Measurements from ENCODE around the gene ADAMTS14. TPM values are rescaled to one million over a fixed set of nuclear protein-coding genes. Genes with fewer than 3 reads are reported as not detected.

Gene ADAMTS14
- polyA plus RNA-seq, 1 donor (not counting 4 experiments of a cell fraction or from before 2014, with no cell fraction given), result 0.09 TPM

DNA sequence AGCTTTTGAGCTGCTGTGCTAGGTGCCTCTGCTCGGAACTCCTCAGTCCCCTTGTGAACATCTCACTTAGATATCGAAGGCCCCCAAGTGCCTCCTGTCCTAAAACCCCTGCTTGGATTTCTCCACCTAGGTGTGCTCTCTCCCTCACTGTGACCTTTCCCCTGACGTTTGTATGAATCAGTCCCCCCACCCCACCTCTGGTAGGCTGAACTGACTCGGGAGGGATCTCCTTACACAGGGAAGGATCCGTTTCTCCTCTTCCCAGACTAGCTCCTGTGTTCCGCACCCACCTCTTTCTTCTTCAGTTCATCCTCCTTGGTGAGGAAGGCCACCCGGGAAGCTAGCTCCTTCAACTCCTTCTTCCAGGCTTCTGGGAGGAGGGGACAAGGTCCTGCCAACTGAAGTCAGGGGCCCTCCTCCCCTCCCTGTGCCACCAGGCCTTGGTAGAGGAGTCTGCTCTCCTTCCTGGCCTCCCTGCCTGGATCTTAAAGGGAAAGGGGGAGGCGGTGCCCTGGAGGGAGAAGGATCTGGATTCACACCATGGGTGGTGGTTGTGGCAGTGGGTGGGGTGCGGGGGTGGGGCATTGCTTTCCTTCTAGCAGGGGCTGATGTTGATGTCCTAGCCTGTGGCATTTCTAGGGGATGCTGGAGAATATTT, 106.1 kb downstream of the ADAMTS14 start:
- dilution Hi-C loops (cut with MboI; ENCODE audit: extremely low pct_ligation_motif_present, low sequenced_read_pairs), result no loop called here
- Histone ChIP-seq H3K27ac (ENCODE audit: control insufficient read depth, insufficient read depth, low read length) (no peak overlapping the region), H3K9me1 (ENCODE audit: control insufficient read depth, extremely low read depth, insufficient read depth, low read length) (no peaks in the 10 kb centered on the region), H2AFZ (ENCODE audit: control insufficient read depth, low read length) (no peak overlapping the region), H3K36me3 (ENCODE audit: control insufficient read depth in 2 of 2, extremely low read depth in 1 of 2, insufficient read depth in 2 of 2, low read length in 2 of 2) (no peaks in the 10 kb centered on the region), H3K9ac (ENCODE audit: control insufficient read depth, extremely low read depth, insufficient read depth, low read length) (no peak overlapping the region), H3K4me1 (ENCODE audit: control insufficient read depth, extremely low read depth, insufficient read depth, low read length) (no peaks in the 10 kb centered on the region), H3K27me3 (ENCODE audit: control insufficient read depth, extremely low read depth, insufficient read depth, low read length) (peaks cover 12% of the 10 kb centered on the region), H3K4me3 (ENCODE audit: control insufficient read depth in 2 of 3, extremely low read depth in 1 of 3, insufficient read depth in 2 of 3, low read depth in 1 of 3, low read length in 3 of 3) (no peak overlapping the region), H4K20me1 (ENCODE audit: control insufficient read depth, extremely low read depth, insufficient read depth, low read length) (no peaks in the 10 kb centered on the region), H3K79me2 (ENCODE audit: control insufficient read depth, insufficient read depth, low read length) (no peaks in the 10 kb centered on the region), H3K4me2 (ENCODE audit: control insufficient read depth, extremely low read depth, insufficient read depth, low read depth, low read length) (no peak overlapping the region), H3K9me3 (ENCODE audit: control insufficient read depth, low read depth, low read length) (no peaks in the 10 kb centered on the region)
- no peak for DNase-seq (ENCODE audit: low read depth, low spot score)
- FAIRE-seq, result no peak
- no peak for TF ChIP-seq EZH2 (IDR thresholded peaks at IDR 0.05; ENCODE audit: low read length)
- TF ChIP-seq, protein P1, sequence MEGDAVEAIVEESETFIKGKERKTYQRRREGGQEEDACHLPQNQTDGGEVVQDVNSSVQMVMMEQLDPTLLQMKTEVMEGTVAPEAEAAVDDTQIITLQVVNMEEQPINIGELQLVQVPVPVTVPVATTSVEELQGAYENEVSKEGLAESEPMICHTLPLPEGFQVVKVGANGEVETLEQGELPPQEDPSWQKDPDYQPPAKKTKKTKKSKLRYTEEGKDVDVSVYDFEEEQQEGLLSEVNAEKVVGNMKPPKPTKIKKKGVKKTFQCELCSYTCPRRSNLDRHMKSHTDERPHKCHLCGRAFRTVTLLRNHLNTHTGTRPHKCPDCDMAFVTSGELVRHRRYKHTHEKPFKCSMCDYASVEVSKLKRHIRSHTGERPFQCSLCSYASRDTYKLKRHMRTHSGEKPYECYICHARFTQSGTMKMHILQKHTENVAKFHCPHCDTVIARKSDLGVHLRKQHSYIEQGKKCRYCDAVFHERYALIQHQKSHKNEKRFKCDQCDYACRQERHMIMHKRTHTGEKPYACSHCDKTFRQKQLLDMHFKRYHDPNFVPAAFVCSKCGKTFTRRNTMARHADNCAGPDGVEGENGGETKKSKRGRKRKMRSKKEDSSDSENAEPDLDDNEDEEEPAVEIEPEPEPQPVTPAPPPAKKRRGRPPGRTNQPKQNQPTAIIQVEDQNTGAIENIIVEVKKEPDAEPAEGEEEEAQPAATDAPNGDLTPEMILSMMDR (optimal IDR thresholded peaks at IDR 0.05 in 1 of 3, IDR thresholded peaks at IDR 0.05 in 1 of 3, conservative IDR thresholded peaks at IDR 0.05 in 1 of 3; ENCODE audit: extremely low read depth in 1 of 3, insufficient read depth in 2 of 3, low read length in 3 of 3), result no peak

DNA sequence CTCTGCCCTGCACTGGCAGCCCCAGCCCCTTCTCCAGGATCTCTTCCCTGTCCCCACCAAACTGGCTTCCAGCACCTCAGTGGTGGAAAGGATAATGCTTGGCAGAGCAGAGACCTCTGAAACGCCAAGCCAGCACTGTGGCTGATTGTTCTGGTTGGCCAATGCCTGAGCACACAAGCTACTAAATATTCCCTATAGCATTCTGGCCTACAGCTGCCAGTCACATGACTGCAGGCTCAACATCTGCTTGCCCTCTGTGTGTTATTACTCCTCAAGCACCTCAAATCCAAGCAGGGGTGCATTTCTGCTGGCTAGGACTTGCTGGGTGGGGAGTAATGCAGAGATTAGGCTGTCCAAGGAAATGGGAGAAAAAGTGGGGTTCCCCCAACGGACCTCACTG, 106.8 kb downstream of the ADAMTS14 start:
- no peaks in the 10 kb centered on the region for H3K79me2 ChIP-seq (ENCODE audit: control insufficient read depth, insufficient read depth, low read length)
- H3K4me3 ChIP-seq (ENCODE audit: control insufficient read depth in 2 of 3, extremely low read depth in 1 of 3, insufficient read depth in 2 of 3, low read depth in 1 of 3, low read length in 3 of 3), result no peak overlapping the region
- no peaks in the 10 kb centered on the region for H3K9me1 ChIP-seq (ENCODE audit: control insufficient read depth, extremely low read depth, insufficient read depth, low read length)
- H3K27me3 ChIP-seq (ENCODE audit: control insufficient read depth, extremely low read depth, insufficient read depth, low read length), result peaks cover 12% of the 10 kb centered on the region
- no peak overlapping the region for H2AFZ ChIP-seq (ENCODE audit: control insufficient read depth, low read length)
- dilution Hi-C loops (cut with MboI; ENCODE audit: extremely low pct_ligation_motif_present, low sequenced_read_pairs), result no loop called here
- TF ChIP-seq, protein P1 (optimal IDR thresholded peaks at IDR 0.05 in 1 of 3, IDR thresholded peaks at IDR 0.05 in 1 of 3, conservative IDR thresholded peaks at IDR 0.05 in 1 of 3; ENCODE audit: extremely low read depth in 1 of 3, insufficient read depth in 2 of 3, low read length in 3 of 3), result no peak
- TF ChIP-seq EZH2 (IDR thresholded peaks at IDR 0.05; ENCODE audit: low read length), result no peak
- DNase-seq (ENCODE audit: low read depth, low spot score) (no peak), FAIRE-seq (no peak)
- H3K4me1 ChIP-seq (ENCODE audit: control insufficient read depth, extremely low read depth, insufficient read depth, low read length), result no peaks in the 10 kb centered on the region
- H3K27ac ChIP-seq (ENCODE audit: control insufficient read depth, insufficient read depth, low read length), result no peak overlapping the region
- H3K36me3 ChIP-seq (ENCODE audit: control insufficient read depth in 2 of 2, extremely low read depth in 1 of 2, insufficient read depth in 2 of 2, low read length in 2 of 2), result no peaks in the 10 kb centered on the region
- H4K20me1 ChIP-seq (ENCODE audit: control insufficient read depth, extremely low read depth, insufficient read depth, low read length), result no peaks in the 10 kb centered on the region
- no peak overlapping the region for H3K9ac ChIP-seq (ENCODE audit: control insufficient read depth, extremely low read depth, insufficient read depth, low read length)
- H3K9me3 ChIP-seq (ENCODE audit: control insufficient read depth, low read depth, low read length), result no peaks in the 10 kb centered on the region
- H3K4me2 ChIP-seq (ENCODE audit: control insufficient read depth, extremely low read depth, insufficient read depth, low read depth, low read length), result no peak overlapping the region
